GM12878 (cell line): ENCODE data around the gene OR2A1.
"Not testable (repeated sequence)": the region's sequence is repeated elsewhere in the genome, so short reads cannot be mapped to it uniquely, and the experiment has no call there.

ENCODE experiments used
- ATF7 ChIP-seq: fragments of 450-650 bp; IDR thresholded peaks from 2 replicates; pipeline ENCODE4 v1.6.1; 2016; ENCODE audit warnings: low read depth, mild to moderate bottlenecking
- BRCA1 ChIP-seq: IDR thresholded peaks from 2 replicates; pipeline ENCODE4 v1.6.1; 2011; ENCODE audit warnings: low read depth, low read length, improper control_type of control experiment
- EGR1 ChIP-seq, 2 experiments: IDR thresholded peaks; 1 replicate in 1 of 2; 2 replicates in 1 of 2; pipeline ENCODE4 v1.6.1; 2011 to 2012; ENCODE audit warnings: low read depth in 2 of 2, low read length in 2 of 2, borderline replicate concordance in 1 of 2, mild to moderate bottlenecking in 1 of 2, moderate library complexity in 1 of 2
- MYC ChIP-seq: IDR thresholded peaks from 2 replicates; pipeline ENCODE4 v1.6.1; 2011; ENCODE audit warnings: mild to moderate bottlenecking, low read length, moderate library complexity, inconsistent platforms; ENCODE audit not compliant: insufficient read depth, insufficient replicate concordance, insufficient read length, severe bottlenecking
- NFIC ChIP-seq: IDR thresholded peaks from 2 replicates; pipeline ENCODE4 v1.6.1; 2012; ENCODE audit warnings: low read depth, mild to moderate bottlenecking, inconsistent platforms, low read length, moderate library complexity
- SIN3A ChIP-seq: IDR thresholded peaks from 2 replicates; pipeline ENCODE4 v1.6.1; 2012; ENCODE audit warnings: low read depth, low read length, improper control_type of control experiment
- TAF1 ChIP-seq: IDR thresholded peaks from 2 replicates; pipeline ENCODE4 v1.6.1; 2011; ENCODE audit warnings: mild to moderate bottlenecking, low read depth, low read length, borderline replicate concordance
- ZNF274 ChIP-seq: IDR thresholded peaks from one replicate; pipeline ENCODE4 v1.8.0; 2011; ENCODE audit not compliant: insufficient read length, insufficient read depth
- TF ChIP-seq, protein P1 (sequence below): IDR thresholded peaks from 2 replicates; pipeline ENCODE4 v1.6.1; 2012; ENCODE audit warnings: low read depth, low read length, improper control_type of control experiment
- TF ChIP-seq, protein P2 (sequence below): fragments of 450-650 bp; IDR thresholded peaks from 2 replicates; pipeline ENCODE4 v1.6.1; 2017; ENCODE audit warnings: mild to moderate bottlenecking
- TF ChIP-seq, protein P3 (sequence below), 3 experiments: IDR thresholded peaks in 2 of 3; conservative IDR thresholded peaks in 1 of 3; 2 replicates each; pipeline ENCODE4 v1.5.1; 2011; ENCODE audit warnings: low read depth in 3 of 3, low read length in 3 of 3, mild to moderate bottlenecking in 3 of 3, control low read depth in 2 of 3, moderate library complexity in 2 of 3, inconsistent platforms in 1 of 3, mixed read lengths in 1 of 3; ENCODE audit not compliant: control insufficient read depth in 2 of 3, insufficient read depth in 1 of 3; ENCODE audit errors: extremely low read depth in 1 of 3
- TF ChIP-seq, protein P4 (sequence below): IDR thresholded peaks from 2 replicates; pipeline ENCODE4 v1.6.1; 2012; ENCODE audit warnings: low read depth, low read length, improper control_type of control experiment
- TF ChIP-seq, protein P5 (sequence below): IDR thresholded peaks from 2 replicates; pipeline ENCODE4 v1.6.1; 2012; ENCODE audit warnings: mild to moderate bottlenecking, low read depth, low read length

DNA sequence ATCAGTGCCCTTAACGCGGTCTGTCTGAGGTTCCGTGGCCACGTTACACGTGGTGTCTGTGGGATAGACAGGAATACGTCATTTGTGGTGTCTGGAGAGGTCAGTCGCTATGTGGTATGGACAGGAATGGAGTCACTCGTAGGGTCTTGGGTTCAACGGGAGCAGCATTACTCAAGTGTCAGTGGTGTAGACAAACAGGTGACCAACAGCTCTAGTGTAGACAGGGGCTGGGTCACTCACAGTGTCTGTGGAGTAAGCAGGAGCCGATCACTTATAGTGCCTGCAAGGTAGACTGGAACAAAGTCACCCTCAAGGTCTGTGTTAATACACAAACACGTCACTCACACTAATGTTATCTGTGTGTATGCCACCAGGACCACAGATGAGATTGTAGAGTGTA, 44.6 kb downstream of the OR2A1 start:
- TF ChIP-seq, protein P1, sequence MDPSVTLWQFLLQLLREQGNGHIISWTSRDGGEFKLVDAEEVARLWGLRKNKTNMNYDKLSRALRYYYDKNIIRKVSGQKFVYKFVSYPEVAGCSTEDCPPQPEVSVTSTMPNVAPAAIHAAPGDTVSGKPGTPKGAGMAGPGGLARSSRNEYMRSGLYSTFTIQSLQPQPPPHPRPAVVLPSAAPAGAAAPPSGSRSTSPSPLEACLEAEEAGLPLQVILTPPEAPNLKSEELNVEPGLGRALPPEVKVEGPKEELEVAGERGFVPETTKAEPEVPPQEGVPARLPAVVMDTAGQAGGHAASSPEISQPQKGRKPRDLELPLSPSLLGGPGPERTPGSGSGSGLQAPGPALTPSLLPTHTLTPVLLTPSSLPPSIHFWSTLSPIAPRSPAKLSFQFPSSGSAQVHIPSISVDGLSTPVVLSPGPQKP: not testable (repeated sequence)
- not testable (repeated sequence) for TF ChIP-seq ATF7; TAF1; SIN3A; EGR1 (IDR thresholded peaks at IDR 0.05; ENCODE audit: borderline replicate concordance in 1 of 2, low read depth in 2 of 2, low read length in 2 of 2); BRCA1; ZNF274; NFIC; MYC
- TF ChIP-seq, protein P2, sequence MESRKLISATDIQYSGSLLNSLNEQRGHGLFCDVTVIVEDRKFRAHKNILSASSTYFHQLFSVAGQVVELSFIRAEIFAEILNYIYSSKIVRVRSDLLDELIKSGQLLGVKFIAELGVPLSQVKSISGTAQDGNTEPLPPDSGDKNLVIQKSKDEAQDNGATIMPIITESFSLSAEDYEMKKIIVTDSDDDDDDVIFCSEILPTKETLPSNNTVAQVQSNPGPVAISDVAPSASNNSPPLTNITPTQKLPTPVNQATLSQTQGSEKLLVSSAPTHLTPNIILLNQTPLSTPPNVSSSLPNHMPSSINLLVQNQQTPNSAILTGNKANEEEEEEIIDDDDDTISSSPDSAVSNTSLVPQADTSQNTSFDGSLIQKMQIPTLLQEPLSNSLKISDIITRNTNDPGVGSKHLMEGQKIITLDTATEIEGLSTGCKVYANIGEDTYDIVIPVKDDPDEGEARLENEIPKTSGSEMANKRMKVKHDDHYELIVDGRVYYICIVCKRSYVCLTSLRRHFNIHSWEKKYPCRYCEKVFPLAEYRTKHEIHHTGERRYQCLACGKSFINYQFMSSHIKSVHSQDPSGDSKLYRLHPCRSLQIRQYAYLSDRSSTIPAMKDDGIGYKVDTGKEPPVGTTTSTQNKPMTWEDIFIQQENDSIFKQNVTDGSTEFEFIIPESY: not testable (repeated sequence)
- TF ChIP-seq, protein P3, sequence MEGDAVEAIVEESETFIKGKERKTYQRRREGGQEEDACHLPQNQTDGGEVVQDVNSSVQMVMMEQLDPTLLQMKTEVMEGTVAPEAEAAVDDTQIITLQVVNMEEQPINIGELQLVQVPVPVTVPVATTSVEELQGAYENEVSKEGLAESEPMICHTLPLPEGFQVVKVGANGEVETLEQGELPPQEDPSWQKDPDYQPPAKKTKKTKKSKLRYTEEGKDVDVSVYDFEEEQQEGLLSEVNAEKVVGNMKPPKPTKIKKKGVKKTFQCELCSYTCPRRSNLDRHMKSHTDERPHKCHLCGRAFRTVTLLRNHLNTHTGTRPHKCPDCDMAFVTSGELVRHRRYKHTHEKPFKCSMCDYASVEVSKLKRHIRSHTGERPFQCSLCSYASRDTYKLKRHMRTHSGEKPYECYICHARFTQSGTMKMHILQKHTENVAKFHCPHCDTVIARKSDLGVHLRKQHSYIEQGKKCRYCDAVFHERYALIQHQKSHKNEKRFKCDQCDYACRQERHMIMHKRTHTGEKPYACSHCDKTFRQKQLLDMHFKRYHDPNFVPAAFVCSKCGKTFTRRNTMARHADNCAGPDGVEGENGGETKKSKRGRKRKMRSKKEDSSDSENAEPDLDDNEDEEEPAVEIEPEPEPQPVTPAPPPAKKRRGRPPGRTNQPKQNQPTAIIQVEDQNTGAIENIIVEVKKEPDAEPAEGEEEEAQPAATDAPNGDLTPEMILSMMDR (IDR thresholded peaks at IDR 0.05 in 2 of 3, conservative IDR thresholded peaks at IDR 0.05 in 1 of 3; ENCODE audit: control insufficient read depth in 2 of 3, extremely low read depth in 1 of 3, insufficient read depth in 1 of 3, low read depth in 3 of 3, low read length in 3 of 3): not testable (repeated sequence)
- TF ChIP-seq, protein P4, sequence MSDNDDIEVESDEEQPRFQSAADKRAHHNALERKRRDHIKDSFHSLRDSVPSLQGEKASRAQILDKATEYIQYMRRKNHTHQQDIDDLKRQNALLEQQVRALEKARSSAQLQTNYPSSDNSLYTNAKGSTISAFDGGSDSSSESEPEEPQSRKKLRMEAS: not testable (repeated sequence)
- TF ChIP-seq, protein P5, sequence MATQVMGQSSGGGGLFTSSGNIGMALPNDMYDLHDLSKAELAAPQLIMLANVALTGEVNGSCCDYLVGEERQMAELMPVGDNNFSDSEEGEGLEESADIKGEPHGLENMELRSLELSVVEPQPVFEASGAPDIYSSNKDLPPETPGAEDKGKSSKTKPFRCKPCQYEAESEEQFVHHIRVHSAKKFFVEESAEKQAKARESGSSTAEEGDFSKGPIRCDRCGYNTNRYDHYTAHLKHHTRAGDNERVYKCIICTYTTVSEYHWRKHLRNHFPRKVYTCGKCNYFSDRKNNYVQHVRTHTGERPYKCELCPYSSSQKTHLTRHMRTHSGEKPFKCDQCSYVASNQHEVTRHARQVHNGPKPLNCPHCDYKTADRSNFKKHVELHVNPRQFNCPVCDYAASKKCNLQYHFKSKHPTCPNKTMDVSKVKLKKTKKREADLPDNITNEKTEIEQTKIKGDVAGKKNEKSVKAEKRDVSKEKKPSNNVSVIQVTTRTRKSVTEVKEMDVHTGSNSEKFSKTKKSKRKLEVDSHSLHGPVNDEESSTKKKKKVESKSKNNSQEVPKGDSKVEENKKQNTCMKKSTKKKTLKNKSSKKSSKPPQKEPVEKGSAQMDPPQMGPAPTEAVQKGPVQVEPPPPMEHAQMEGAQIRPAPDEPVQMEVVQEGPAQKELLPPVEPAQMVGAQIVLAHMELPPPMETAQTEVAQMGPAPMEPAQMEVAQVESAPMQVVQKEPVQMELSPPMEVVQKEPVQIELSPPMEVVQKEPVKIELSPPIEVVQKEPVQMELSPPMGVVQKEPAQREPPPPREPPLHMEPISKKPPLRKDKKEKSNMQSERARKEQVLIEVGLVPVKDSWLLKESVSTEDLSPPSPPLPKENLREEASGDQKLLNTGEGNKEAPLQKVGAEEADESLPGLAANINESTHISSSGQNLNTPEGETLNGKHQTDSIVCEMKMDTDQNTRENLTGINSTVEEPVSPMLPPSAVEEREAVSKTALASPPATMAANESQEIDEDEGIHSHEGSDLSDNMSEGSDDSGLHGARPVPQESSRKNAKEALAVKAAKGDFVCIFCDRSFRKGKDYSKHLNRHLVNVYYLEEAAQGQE: not testable (repeated sequence)
